ENCODE results near the gene SERINC4. TPM values are rescaled to one million over a fixed set of nuclear protein-coding genes. Genes with fewer than 3 reads are reported as not detected.

The SERINC4 gene
- total and polyA plus RNA-seq, 9 of the 15 experiments (the other 6 are each of a cell fraction or from before 2014, with no cell fraction given), result 0.14 to 0.86 (median 0.18) TPM; not detected in 2

- ChIA-PET CTCF (ENCODE audit: low intra/inter-chr PET ratio) (no interaction called here), POLR2A (interaction anchor here (0.8 to 2.6 kb wide), 8 partner anchors 10 to 505 kb away, joined by 3 to 12 read pairs (median 4); partner anchors contain the start of genes HYPK and SERINC4)
- intact Hi-C loops (cut with micrococcal nuclease), result no loop called here
- no peak for TF ChIP-seq NUFIP1 (IDR thresholded peaks at IDR 0.05; ENCODE audit: partially characterized antibody)
- no peak for TF ChIP-seq SRSF1 (IDR thresholded peaks at IDR 0.05; ENCODE audit: low read depth, low read length)
- no peak for TF ChIP-seq ZNF57 (CRISPR knock-in tag; IDR thresholded peaks at IDR 0.05)
- TF ChIP-seq RB1 (IDR thresholded peaks at IDR 0.05; ENCODE audit: low read depth), result peak; percentile 100
- TF ChIP-seq, protein P1, sequence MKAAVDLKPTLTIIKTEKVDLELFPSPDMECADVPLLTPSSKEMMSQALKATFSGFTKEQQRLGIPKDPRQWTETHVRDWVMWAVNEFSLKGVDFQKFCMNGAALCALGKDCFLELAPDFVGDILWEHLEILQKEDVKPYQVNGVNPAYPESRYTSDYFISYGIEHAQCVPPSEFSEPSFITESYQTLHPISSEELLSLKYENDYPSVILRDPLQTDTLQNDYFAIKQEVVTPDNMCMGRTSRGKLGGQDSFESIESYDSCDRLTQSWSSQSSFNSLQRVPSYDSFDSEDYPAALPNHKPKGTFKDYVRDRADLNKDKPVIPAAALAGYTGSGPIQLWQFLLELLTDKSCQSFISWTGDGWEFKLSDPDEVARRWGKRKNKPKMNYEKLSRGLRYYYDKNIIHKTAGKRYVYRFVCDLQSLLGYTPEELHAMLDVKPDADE (conservative IDR thresholded peaks at IDR 0.05; ENCODE audit: control insufficient read depth, low read depth, low read length), result 0 out of 2 replicates have a peak, but pooled peaks have one; percentile 51
- TF ChIP-seq KLF6 (CRISPR knock-in tag; IDR thresholded peaks at IDR 0.05; ENCODE audit: borderline replicate concordance), result 0 out of 2 replicates have a peak, but pooled peaks have one; percentile 44
- no peak for TF ChIP-seq ZKSCAN3 (CRISPR knock-in tag; IDR thresholded peaks at IDR 0.05)
- no peak for TF ChIP-seq KAT8 (IDR thresholded peaks at IDR 0.05; ENCODE audit: low read depth)
- TF ChIP-seq, protein P2, sequence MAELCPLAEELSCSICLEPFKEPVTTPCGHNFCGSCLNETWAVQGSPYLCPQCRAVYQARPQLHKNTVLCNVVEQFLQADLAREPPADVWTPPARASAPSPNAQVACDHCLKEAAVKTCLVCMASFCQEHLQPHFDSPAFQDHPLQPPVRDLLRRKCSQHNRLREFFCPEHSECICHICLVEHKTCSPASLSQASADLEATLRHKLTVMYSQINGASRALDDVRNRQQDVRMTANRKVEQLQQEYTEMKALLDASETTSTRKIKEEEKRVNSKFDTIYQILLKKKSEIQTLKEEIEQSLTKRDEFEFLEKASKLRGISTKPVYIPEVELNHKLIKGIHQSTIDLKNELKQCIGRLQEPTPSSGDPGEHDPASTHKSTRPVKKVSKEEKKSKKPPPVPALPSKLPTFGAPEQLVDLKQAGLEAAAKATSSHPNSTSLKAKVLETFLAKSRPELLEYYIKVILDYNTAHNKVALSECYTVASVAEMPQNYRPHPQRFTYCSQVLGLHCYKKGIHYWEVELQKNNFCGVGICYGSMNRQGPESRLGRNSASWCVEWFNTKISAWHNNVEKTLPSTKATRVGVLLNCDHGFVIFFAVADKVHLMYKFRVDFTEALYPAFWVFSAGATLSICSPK (IDR thresholded peaks at IDR 0.05; ENCODE audit: borderline replicate concordance), result no peak
- no peak for TF ChIP-seq RFX5 (IDR thresholded peaks at IDR 0.05; ENCODE audit: low read depth, low read length)
- TF ChIP-seq, protein P3, sequence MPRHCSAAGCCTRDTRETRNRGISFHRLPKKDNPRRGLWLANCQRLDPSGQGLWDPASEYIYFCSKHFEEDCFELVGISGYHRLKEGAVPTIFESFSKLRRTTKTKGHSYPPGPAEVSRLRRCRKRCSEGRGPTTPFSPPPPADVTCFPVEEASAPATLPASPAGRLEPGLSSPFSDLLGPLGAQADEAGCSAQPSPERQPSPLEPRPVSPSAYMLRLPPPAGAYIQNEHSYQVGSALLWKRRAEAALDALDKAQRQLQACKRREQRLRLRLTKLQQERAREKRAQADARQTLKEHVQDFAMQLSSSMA (CRISPR knock-in tag; IDR thresholded peaks at IDR 0.05), result no peak
- TF ChIP-seq ZNF140 (CRISPR knock-in tag; IDR thresholded peaks at IDR 0.05), result no peak
- TF ChIP-seq, protein P4, sequence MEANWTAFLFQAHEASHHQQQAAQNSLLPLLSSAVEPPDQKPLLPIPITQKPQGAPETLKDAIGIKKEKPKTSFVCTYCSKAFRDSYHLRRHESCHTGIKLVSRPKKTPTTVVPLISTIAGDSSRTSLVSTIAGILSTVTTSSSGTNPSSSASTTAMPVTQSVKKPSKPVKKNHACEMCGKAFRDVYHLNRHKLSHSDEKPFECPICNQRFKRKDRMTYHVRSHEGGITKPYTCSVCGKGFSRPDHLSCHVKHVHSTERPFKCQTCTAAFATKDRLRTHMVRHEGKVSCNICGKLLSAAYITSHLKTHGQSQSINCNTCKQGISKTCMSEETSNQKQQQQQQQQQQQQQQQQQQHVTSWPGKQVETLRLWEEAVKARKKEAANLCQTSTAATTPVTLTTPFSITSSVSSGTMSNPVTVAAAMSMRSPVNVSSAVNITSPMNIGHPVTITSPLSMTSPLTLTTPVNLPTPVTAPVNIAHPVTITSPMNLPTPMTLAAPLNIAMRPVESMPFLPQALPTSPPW (CRISPR knock-in tag; IDR thresholded peaks at IDR 0.05), result peak; percentile 45
- TF ChIP-seq RFX7 (CRISPR knock-in tag; IDR thresholded peaks at IDR 0.05), result no peak
- no peak for TF ChIP-seq CHD2 (IDR thresholded peaks at IDR 0.05; ENCODE audit: low read depth, low read length)
Measured at GRCh38 chr15:43826508-43827341, 26.7 kb upstream of the SERINC4 start, which contains the start of gene WDR76. Gene WDR76 (plus strand): TSS chr15:43827002. CDS start chr15:43827033, 31 bp downstream.

More at GRCh38 chr15:43826508-43827341, 26.7 kb upstream of the SERINC4 start, which contains the start of gene WDR76:
- H3K36me3 ChIP-seq (ENCODE audit: control insufficient read depth, insufficient read depth, low read length), result peaks cover 27% of the 10 kb centered on the region; the same call in 2 of the 3 replicates
- WGBS (ENCODE audit: insufficient coverage, low coverage, missing lambda C conversion rate), result under 1% methylated on average over 47 of the region's 48 CpGs
- no peaks in the 10 kb centered on the region for H3K27me3 ChIP-seq (ENCODE audit: control insufficient read depth in 2 of 2, insufficient read depth in 2 of 2, low read length in 2 of 2)
- H3K79me2 ChIP-seq (ENCODE audit: control insufficient read depth, insufficient read depth, low read length), result peaks cover 81% of the 10 kb centered on the region
- DNase-seq (ENCODE audit: extremely low read depth in 1 of 4, low spot score in 3 of 4) (peak; percentile 91 to 96 (median 92)), ATAC-seq (peak; percentile 84), FAIRE-seq (peak; percentile 77)
- TSS peak; percentile 54 for BruUV-seq (replicated peaks)
- peak within 1 kb of the TSS; percentile 64 for H3K4me3 ChIP-seq
- no peaks in the 10 kb centered on the region for H3K9me3 ChIP-seq (replicated peaks; ENCODE audit: control insufficient read depth, insufficient read depth, low read depth, low read length)
- H2AFZ ChIP-seq (ENCODE audit: low read depth, low read length), result peak within 1 kb of the TSS; percentile 96
- in situ Hi-C loops (cut with MboI), result no loop called here
- H3K9ac ChIP-seq (ENCODE audit: insufficient read depth in 1 of 2, low read depth in 2 of 2, low read length in 2 of 2), result peak within 1 kb of the TSS; percentile 84 to 99
- H3K9me1 ChIP-seq (ENCODE audit: control insufficient read depth, insufficient read depth, low read length), result no peaks in the 10 kb centered on the region
- peak within 1 kb of the TSS; percentile 86 for H3K4me2 ChIP-seq (ENCODE audit: insufficient read depth, low read length)
- H4K20me1 ChIP-seq (replicated peaks; ENCODE audit: control insufficient read depth, insufficient read depth, low read length), result no peaks in the 10 kb centered on the region
- peaks cover 17 to 24% of the 10 kb centered on the region in 2 experiments; a peak in 4 of 5 replicates for H3K4me1 ChIP-seq (replicated peaks in 1 of 2; ENCODE audit: control insufficient read depth in 2 of 2, insufficient read depth in 2 of 2, low read length in 2 of 2)
- peak within 1 kb of the TSS; percentile 88 for H3K27ac ChIP-seq (ENCODE audit: extremely low read depth, low read depth, low read length)
